ENCODE results near the gene TSR3.
A peak's percentile ranks its signal among the peaks of the same experiment; 100 is the strongest.

Gene TSR3

DNA sequence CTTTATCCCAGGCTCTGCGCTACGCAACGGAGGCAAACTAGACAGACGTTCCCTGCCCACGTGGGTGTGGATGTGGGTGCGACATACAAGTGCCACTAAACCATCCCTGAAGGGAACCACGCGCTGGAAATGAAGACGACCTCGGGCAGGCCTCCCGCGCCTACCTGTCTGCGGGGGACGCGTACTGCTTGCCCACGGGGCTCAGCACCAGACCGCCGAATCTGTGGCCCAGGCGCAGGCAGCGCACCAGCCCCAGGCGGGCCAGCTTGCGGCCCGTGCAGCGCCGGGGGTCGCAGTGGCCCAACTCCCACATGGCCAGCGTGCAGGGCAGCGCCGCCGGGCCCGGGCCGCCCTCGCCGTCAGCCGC lies 480 bp downstream of the TSR3 start:
- DNase-seq (ENCODE audit: low read depth in 2 of 2) = no peak

DNA sequence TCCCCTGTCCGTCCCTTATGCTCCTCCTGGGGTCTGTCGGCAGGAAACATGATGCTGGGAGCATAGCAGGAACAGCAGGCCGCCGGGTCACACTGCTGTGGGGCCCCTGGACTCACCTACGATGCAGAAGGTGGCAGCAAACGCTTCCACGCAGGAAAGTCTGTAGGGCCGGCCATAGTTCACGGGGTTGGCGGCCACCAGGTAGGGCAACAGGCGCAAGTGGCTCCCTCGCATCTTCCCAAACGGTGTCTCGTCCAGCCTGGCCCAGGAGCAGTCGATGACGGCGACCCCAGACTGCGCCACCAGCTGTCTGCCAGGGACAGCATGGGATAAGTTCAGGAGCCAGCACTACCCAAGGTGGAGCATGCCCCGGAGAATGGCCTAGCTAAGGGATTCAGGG lies 987 bp downstream of the TSR3 start:
- DNase-seq (ENCODE audit: low read depth in 2 of 2) = no peak

DNA sequence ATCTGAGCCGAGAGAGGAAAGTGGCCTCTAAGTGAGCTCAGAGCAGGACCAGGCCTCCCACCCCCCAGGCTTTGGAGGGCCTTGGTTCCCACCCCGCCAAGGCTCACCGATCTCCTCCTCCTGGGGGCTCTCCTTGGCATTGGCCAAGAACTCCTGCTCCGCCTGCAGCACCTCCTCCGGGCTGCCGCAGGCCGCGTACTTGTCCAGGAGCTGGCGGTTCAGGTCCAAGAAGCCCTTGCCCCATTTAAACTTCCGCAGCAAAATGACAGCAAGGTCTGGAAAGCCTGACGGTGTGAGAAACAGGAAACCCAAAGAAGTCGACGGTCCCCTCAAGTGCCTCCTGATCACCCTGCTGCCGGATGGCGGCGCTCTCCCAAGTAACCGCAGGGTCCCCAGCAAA lies 1.7 kb downstream of the TSR3 start:
- no peak for DNase-seq (ENCODE audit: low read depth in 2 of 2)

DNA sequence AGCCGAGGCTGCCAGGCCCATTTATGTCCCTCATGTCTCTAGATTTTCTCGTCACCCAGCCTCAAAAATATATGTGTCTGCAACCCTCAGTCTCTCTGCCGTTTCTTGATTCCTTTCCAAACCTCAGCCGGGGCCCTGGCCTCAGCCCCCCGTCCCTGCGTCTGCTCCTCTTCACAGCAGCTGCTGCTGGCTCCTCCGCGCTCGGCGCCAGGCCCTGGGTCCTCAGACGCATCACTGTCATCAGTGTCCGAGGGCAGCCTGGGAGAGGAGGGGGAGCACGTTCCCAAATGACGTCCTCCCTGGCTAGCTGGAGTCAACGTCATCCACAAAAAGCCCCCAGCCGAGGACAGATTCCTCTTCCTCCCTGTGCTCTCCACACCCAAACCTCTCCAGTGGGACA lies 2.3 kb downstream of the TSR3 start:
- DNase-seq (ENCODE audit: low read depth in 2 of 2) = no peak

DNA sequence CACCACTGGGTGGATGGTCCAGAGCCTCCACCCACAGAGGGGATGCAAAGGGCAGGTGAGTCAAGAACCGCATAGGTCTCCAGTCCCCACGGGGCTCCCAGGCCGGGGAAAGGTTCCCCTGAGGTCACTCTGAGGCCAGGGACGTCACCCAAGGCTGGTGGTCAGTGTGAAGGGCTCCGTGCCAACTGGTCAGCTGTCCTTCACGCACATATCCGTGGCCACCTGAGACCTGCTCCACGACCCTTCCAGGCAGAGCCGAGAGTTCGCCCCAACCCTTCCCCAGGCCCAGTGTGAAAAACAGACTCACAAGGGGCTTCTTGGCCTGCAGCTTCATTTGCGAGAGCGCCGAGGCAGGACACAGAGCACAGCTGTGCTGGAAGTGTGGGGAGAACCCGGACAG lies 2.8 kb downstream of the TSR3 start:
- DNase-seq (ENCODE audit: low read depth in 2 of 2) = no peak

DNA sequence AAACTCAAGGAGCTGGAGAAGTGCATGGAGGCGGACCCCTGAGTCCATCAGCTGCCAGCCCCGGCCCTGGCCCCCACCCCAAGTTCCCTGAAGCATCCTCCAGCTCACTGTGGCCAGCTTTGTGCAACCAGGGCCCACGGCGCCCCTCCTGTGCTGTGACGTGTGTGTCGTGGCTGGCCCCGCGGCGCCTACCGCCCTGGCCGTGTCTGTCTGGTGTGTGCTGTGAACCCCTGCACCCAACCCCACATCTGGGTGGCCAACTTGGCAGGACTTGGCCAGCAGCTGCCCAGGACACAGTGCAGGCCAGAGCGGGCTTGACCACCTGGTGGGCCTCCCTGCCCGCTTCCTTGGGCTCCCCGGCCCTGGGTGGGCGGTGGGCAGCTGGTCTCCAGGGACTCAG lies 3.2 kb downstream of the TSR3 start:
- no peak for DNase-seq (ENCODE audit: low read depth in 2 of 2)

DNA sequence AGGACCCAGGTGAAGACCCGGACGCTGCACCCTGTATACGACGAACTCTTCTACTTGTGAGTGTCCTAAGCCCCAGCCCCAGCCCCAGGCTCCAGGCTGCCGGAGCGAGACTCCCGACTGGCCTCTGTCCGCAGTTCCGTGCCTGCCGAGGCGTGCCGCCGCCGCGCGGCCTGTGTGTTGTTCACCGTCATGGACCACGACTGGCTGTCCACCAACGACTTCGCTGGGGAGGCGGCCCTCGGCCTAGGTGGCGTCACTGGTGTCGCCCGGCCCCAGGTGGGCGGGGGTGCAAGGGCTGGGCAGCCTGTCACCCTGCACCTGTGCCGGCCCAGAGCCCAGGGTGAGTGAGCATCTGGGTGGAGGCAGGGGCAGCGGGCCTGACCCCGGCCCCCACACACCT lies 3.7 kb downstream of the TSR3 start:
- DNase-seq (ENCODE audit: low read depth in 2 of 2) = no peak

DNA sequence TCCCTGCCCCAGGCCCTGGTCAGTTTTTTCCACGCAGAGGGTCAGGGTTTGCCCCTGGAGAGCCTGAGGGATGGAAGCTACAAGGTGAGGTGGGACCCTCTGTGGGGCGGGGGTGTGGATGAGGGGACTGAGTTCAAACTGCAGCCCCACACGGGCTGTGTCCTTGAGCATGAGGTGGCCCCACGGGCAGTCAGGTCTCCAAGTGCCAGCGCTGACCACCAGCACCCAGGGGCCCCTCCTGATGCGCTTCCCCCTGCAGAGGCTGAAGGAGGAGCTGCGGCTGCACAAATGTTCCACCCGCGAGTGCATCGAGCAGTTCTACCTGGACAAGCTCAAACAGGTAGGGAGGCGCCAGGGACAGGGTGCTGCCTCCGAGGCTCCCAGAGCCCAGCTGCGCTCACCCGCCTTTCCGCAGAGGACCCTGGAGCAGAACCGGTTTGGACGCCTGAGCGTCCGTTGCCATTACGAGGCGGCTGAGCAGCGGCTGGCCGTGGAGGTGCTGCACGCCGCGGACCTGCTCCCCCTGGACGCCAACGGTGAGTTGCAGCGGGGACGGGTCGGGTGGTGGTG lies 4.3 kb downstream of the TSR3 start:
- no peak for DNase-seq (ENCODE audit: low read depth in 2 of 2)

DNA sequence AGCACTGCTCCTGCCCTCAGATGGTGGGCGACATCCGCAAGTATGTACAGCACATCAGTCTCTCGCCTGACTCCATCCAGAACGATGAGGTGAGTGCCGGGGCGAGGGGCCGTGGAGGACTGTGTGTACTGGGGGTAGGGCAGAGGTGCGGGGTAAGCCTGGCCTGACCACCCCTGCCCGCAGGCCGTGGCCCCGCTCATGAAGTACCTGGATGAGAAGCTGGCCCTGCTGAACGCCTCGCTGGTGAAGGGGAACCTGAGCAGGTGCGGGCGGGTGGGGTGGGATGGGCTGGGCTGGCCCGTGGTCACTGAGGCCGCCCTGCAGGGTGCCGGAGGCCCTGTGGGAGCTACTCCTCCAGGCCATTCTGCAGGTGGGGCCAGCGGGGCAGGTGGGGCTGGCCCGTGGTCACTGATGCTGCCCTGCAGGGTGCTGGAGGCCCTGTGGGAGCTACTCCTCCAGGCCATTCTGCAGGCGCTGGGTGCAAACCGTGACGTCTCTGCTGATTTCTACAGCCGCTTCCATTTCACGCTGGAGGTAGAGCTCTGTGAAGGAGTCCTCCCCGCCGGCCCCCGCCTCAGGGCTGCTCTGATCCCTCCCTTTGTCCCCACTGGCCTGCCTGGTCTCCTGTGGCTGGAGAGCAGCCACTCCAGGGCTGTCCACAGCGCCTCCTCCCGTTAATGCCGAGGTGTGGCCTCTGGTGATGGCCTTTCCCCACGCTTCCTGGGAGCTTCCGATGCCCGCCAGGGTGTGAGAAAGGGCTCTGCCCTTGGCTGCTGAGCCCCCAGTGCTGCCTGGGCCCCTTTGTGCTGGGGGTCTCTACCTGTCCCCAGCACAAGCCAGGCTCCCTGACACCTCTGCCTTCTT lies 5.0 kb downstream of the TSR3 start:
- DNase-seq (ENCODE audit: low read depth in 2 of 2) = no peak

DNA sequence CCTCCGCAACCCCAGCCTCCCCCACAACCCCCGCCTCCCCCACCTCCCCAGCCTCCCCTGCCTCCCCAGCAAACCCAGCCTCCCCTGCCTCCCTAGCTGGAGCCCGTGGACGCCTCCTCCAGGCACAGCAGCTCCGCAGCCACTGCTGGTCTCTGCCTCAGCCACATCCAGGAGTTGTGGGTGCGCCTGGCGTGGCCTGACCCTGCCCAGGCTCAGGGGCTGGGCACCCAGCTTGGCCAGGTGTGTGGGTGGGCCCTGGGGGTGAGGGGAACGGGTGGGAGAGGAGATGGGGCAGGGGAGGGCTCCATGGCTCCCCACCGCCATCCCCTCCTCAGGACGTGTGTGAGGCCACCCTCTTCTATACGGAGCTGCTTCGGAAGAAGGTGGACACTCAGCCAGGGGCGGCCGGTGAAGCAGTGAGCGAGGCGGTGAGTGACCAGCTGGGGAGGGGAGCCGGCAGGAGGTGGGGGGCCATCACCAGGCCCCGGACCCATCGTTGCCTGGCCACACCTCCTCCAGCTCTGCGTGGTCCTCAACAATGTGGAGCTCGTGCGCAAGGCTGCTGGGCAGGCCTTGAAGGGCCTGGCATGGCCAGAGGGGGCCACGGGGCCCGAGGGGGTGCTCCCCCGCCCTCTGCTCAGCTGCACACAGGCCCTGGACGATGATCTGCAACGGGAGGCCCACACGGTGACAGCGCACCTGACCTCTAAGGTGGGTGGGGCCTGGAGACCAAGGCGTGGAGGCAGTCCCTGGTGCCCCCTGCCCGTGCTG lies 5.8 kb downstream of the TSR3 start:
- DNase-seq (ENCODE audit: low read depth in 2 of 2) = no peak

DNA sequence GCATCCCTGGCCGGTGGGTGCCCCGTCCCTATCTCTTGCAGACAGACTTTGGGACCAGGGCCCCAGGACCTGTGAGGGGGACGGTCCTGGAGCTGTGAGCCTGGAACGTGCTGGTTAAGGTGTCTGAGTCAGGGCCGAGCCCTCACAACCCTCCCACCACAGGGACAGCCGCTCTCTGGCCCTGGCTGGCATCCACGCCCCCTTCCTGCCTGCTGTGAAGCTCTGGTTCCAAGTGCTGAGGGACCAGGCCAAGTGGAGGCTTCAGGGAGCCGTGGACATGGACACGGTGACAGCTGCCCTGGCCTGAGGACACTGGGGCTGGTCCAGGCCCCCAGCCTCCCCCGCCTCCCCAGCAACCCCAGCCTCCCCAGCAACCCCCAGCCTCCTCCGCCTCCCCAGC lies 6.6 kb downstream of the TSR3 start:
- DNase-seq (ENCODE audit: low read depth in 2 of 2) = no peak

DNA sequence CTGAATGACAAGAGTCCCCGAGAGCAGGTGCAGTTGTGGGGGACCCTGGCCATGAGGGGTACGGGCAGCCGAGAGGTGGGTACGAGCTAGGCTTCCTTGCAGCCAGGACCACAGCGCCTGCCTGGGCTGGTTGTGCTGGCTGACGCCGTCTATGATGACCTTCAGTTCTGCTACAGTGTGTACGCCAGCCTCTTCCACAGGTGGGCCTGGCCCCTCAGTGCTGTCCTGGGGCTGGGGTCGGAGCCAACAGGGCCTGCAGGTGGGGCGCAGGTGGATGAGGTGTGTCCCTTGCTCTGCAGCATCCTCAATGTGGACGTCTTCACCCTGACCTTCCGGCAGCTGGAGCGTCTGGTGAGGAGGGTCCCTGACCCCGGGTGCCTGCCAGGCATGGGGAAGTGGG lies 7.2 kb downstream of the TSR3 start:
- no peak for DNase-seq (ENCODE audit: low read depth in 2 of 2)

DNA sequence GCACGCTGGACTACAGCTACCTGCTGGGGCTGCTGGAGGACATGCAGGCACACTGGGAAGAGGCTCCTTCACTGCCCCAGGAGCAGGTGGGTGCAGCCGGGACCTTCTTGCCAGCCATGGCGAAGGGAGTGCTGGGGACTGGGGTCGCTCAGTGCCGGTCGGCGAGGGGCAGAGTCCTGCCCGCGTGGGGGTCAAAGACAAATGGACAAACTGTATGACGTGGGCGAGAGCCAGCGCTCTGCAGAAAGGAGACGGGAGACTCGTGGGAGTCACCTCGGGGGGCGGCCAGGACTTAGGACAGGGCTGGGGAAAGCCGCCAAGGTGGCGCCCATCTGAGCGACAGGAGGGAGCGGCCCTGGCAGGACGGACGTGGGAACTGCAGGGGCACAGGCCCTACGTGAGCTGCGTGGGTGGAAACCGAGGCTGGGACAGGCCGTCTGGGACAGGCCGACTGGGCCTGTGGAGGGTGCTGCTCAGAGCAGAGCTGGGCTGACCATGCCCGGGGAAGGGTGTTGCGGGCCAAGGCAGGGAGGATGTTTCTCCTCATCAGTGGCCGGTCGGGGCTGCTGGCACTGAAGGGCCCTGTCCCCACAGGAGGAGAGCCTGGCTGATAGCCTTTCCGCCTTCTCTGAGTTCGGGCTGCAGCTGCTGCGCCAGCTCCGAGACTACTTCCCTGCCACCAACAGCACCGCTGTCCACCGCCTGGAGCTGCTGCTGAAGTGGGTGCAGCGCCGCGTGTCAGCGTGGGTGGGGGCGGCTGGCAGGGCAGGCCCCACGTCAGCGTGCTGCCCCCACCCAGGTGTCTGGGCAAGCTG lies 8.0 kb downstream of the TSR3 start:
- DNase-seq (ENCODE audit: low read depth in 2 of 2) = no peak

DNA sequence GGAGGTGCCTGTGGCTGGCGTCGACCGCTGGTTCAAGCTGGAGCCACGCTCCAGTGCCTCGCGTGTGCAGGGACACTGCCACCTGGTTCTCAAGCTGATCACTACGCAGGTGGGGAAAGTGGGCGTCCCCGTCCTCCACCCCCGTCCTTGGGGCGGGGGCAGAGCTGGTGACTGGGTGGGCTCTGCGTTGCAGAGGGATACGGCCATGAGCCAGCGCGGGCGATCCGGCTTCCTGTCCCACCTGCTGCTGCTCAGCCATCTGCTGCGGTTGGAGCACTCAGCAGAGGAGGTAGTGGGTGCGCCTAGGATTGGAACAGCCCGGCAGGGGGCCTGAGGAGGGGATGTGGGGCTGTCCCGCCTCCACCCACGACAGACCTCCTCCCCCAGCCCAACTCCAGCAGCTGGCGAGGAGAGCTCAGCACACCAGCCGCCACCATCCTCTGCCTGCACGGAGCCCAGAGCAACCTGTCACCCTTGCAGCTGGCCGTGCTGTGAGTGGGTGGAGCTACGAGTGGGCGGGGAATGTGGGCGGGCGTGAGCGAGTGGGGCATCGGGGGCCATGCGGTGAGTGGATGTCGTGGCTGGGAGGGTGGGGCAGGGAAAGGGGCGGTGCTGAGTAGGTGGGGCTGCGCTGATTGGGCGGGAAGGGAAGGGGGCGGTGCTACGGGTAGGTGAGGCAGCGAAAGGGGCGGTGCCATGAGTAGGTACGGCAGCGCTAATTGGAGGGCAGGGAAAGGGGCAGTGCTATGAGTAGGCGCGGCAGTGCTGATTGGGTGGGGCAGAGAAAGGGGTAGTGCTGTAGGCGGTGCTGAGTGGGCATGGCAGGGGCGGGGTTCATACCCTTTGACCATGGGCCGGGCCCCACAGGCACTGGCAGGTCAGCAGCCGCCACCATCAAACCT lies 8.9 kb downstream of the TSR3 start:
- DNase-seq (ENCODE audit: low read depth in 2 of 2) = peak; percentile 81 to 94

DNA sequence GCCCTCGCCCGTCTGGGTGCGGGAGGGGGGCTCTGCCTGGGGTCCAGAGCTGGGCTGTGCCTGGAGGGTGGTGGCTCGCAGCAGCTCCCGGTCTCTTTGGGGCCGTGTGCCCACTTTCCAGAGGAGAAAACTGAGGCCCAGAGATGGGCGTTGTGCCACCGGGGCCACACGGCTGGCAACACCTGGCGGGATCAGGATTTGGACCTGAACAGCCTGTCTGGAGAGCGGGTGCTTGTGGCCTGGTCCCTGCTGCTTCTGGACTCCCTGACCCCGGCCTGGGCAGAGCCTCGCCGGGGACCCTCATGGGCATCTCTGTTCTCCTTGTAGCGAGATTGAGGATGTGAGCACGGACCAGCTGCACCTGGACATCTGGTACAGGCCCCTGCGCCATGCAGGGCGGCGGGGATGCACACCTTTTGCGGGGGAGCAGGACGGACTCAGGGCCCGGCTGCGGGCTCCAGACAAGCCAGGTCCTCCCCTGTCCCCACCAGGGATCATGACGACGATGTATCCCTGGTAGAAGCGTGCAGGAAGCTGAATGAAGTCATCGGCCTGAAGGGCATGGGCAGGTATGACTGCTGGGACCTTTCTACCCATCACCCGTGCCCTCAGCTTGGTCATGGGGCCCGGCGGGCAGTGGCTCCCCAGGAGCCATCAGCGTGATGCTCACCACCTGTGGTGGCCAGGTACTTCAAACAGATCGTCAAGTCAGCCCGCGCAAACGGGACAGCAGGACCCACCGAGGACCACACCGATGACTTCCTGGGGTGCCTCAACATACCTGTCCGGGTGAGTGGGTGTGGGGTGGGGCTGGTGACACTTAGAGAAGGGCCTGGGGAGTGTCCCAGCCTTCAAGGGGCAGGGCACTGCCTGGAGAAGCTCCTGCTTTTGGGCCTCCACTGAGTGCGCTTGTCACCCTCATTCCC lies 9.9 kb downstream of the TSR3 start:
- no peak for DNase-seq (ENCODE audit: low read depth in 2 of 2)

DNA sequence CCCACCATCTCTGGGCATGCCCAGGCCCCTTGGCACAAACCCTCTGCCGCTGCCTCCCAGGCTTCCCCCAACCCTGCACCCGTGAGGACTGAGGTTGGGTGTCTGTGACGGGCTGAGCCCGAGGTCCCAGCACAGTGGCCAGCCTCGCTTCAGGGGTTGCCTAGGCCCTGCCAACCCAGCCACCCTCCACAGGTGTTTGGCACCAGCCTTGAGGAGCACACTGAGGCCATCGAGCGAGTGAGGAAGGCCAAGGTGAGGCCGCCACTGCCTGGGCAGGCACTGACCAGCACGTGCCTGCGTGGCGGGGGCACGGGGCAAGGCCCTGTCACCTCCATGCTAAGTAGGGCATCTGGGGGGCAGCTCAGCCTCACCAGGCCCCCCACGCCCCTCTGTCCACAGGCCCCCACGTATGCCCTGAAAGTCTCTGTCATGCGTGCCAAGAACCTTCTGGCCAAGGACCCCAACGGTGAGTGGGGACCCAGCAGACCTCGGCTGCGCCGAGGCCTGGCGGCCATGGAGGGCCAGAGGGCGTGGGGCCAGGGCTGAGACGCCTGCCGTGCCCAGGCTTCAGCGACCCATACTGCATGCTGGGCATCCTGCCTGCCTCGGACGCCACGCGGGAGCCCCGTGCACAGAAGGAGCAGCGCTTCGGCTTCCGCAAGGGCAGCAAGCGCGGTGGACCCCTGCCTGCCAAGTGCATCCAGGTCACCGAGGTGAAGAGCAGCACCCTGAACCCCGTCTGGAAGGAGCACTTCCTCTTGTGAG lies 10.8 kb downstream of the TSR3 start:
- DNase-seq (ENCODE audit: low read depth in 2 of 2) = no peak

DNA sequence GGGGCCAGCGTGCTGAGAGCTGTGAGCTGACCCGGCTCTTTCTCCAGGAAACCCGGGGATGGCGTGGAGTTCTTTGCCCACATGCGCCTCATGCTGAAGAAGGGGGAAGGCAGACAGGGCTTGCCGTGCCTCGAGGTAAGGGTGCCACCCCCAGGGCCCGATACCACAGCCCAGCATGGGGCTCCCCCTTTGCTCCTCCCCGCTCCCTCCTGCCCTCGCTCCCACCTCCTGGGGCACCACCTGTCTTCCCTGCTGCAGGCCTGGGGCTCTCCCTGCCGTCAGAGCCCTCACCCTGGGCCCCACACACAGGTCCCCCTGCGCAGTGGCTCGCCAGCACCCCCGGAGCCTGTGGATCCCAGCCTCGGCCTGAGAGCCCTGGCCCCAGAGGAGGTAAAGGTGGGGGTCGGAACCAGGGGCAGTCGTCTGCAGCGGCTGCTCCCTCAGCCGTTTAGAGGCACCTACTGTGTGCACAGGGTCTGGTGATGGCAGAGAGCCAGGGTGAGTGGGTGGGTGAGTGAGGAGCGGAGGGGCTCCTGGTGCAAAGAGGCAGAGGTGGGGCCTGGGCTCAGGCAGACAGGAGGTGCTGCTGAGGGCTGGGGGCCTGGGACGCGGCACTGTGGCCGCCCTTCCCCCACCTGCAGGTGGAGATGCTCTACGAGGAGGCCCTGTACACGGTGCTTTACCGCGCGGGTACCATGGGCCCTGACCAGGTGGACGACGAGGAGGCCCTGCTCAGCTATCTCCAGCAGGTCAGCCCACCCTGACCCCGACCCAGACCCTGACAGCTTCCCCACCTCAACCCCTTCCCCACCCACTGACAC lies 12.6 kb downstream of the TSR3 start:
- DNase-seq (ENCODE audit: low read depth in 2 of 2) = no peak

DNA sequence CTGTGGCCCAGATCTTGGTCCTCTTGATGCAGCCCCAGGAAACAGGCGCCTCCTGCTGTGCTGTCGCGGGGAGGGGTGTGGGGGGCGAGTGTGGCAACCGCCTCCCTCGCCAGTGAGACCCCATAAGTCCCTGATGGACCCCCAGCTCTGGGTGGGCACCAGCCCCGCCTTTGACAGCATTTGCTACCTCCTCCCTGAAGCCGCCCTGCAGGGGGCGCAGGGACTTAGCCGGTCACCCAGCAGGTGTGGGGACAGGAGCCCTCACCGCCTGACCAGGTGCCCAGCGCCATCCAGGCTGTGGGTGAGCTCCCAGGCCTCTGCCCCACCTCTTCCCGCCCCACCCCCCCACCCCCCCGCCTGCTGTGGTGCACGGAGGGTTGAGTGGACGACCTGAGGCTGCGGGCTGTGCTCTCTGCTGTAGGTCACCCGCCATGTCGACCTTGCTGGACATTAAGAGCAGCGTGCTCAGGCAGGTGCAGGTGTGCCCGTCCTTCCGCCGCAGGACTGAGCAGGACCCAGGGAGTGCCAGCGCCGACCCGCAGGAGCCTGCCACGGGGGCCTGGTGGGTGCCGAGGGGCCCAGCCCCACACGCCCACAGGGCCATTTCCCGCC lies 13.5 kb downstream of the TSR3 start:
- DNase-seq (ENCODE audit: low read depth in 2 of 2) = no peak

Data from stimulated activated CD8-positive, alpha-beta memory T cell treated with anti-CD3 and anti-CD28 coated beads, Interleukin-2, amount 100 ng/mL, for 48 hours (primary cell).